ENCODE results near the gene HRH3.

The HRH3 gene

DNA sequence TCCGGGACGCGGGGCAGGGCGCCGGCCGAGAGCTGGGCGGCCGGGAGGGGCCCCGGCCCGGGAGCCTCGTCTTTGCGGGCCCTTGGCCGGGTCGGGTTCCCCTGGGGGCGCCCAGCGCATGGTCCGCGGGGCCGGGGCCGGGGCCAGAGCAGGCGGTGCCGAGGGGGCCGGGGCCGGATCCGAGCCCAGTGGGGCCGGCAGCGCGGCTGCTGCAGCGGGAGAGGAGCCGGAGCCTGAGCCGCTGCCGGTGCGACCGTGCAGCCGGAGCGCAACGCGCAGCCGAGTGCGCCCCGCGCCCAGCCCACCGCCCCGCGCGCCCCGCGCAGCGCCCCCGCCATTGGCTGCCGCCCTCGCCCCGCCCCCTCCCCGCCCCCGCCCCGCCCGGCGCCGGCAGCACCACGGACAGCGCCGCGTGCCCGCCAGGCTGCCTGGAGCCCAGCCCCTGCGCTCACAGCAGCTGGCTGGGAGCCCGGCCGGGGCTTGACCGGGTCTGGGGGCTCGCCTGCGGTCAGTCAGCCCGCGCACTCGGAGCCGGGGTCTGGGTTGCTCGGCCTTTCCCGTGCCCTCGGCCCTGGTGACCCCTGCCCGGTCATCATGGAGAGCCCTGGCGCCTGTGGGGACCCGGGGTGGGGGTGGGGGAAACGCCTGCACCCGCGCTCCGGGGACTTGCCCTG lies at the start of gene HRH3:
Gene HRH3 (minus strand): TSS at position 287 of the 674 bp plus-strand sequence. CDS start 308 bp downstream, outside the sequence.
- FAIRE-seq = no peak

DNA sequence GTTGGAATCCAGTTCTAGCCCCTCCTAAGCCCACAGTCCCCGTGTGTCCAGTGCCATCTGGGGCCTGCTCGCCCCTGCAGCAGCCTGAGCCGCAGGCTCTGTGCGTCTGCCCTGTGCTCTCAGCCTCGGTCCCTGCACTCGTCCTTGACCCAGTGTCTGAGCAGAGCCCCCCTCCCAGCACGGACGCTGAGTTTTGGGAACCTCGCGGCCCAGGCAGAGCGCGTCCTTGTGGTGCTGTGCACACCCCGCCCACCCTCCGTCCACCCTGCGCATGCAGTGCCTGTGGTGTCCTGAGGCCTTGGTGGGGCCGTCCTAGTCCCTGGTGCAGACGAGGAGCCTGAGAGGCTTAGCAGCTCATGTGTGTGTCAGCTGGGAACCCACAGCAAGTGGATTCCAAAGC lies 49.8 kb upstream of the HRH3 start:
- no peak for FAIRE-seq

DNA sequence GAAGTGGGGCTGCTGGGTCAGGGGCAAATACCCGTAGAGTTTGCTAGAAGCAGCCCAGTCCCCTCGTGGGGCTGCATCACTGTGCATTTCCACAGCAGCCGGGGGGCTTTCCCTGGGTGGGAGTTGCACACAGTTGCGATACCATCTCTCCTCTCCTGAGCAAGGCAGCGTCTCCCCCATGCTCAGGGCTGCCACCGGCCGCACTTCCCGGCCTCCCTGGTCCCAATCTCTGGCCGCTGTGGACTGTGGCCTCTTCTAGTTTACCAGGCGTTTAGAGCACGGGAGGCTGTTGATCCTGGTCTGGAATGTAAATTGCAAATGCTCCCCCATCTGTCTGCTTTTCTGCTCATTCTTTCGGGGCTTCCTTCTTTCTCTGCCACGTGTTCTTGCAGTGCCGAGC lies 49.3 kb upstream of the HRH3 start:
- FAIRE-seq = no peak

DNA sequence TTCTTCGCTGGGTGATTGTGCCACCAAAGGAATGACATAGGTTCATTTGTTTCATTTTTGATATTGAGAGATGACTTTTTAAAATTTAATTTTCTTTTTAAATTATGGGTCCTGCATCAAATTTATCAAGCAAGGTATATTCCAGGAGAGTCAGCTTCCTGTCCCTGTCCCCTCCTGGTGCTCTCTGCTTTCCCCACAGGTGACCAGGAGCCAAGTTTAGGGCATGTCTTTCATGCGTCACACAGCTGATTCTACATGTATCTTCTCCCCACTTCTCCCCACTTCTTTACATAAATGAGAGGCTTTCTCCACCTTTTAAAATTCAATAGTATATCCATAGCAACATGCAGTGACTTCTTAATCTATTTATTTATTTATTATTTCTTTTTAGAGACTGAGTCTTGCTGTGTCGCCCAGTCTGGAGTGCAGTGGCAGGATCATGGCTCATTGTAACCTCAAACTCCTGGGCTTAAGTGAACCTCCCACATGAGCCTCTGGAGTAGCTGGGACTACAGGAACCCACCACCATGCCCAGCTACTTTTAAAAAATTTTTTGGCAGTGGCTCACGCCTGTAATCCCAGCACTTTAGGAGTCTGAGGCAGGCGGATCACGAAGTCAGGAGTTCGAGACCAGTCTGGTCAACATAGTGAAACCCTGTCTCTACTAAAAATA lies 48.3 kb upstream of the HRH3 start:
- FAIRE-seq = no peak

DNA sequence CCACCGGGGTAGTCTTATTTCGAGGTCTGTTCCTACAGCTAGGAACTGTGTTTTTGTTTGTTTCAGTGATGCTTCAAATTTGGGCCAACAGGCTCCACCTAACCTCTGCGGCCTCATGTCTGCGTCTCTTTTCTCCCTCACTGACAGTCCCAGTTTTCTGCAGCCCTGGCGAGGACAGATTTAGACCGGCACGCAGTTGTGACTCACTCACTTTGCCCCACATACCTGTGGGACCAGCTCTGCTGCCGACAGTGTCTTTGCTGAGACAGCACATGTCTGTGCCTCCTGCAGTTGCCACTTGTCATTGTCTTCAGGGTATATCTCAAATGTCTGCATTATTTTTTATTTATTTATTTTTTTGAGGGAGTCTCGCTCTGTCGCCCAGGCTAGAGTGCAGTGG lies 47.5 kb upstream of the HRH3 start:
- no peak for FAIRE-seq

DNA sequence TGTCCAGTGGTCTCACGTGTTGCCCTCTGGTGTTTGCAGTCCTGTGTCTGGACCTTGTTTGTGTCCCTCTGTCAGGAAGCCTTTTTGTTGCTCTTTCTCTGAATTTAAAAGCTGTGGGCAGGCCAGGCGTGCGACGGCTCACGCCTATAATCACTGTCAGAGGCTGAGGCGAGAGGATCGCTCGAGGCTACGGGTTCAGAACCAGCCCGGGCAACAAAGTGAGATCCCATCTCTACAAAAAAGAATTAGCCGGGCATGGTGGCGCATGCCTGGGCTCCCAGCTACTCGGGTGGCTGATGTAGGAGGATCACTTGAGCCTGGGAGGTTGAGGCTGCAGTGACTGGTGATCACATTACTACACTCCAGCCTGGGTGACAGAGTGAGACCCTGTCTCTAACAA lies 46.8 kb upstream of the HRH3 start:
- no peak for FAIRE-seq

DNA sequence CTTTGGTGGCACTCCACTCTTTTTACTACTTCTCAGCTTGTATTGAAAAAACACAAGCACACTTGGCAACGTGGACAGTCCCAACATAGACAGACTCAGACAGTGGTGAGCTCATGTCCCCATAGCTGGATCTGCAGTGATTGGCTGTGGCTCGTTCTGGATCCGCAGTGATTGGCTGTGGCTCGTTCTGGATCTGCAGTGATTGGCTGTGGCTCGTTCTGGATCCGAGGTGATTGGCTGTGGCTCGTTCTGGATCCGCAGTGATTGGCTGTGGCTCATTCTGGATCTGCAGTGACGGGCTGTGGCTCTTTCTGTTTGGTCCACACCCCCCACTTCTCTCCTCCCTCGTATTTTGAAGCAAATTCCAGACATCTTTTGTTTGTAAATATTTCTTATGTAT lies 46.3 kb upstream of the HRH3 start:
- no peak for FAIRE-seq

DNA sequence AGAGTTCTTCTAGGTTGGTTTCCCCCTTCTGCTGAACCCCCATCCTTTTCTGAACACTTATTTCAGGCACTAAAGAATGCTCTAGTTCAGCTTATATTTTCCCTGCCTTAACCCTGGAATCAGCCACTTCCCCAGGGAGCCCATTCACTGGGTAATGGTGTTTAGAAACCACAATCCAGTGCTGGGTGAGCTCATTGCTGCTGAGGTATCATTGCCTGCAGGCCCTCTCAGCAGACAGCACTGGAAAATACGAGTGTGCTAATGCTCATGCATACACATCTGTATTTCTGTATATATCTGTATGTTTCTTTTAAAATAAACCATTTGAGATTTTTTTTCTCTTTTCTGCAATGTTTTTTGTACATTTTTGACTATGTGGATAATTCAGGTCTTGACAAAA lies 45.3 kb upstream of the HRH3 start:
- FAIRE-seq = no peak

DNA sequence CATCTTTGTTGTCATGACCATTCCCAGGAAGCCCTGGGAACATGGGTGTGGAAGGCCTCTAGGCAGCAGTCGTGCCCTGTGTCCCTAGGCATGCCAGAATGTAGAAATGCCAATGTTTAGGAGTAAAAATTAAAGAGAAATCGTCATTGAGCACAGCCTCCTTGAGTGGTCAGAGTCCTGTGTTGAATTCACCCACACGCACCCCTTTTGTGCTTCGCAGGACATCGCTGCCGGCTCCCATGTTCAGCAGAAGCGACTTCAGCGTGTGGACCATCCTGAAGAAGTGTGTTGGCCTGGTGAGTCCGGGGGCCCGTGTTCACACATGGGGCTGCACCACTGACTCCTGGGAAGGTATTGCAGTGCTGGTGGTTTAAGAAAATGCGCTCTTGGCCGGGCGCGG lies 43.3 kb upstream of the HRH3 start:
- FAIRE-seq = no peak

DNA sequence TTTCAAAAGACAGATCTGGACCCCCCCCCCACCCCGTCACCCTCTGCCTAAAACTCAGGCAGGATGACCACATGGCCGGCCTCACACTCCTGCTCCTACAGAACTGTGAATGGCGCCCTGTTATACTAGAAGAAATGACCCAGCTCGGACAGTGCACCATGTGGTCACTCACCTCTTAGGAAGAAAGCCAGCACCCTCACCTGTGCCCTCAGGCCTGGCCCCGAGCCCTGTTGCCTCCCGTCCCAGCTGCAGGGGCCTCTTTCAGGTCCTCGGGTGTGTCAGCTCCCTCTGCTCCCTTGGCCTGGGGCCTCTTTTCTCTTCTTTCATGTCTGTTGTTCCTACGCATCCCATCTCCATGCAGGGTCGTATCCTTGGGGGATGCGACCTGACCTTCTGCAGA lies 42.0 kb upstream of the HRH3 start:
- FAIRE-seq = no peak

DNA sequence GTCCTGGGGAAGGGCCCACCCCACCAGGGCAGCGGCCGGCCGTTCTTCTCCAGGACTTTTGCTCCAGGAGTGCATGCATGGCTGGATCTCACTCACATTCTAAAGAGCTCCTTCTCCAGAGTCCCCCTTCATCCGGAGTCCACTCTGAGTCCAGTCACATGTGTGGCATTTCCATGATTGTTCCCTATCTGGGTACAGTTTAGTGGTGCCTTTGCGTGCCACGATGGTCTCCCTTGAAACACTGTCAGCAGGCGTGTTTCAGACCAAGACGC lies 39.2 kb upstream of the HRH3 start:
- FAIRE-seq = no peak

DNA sequence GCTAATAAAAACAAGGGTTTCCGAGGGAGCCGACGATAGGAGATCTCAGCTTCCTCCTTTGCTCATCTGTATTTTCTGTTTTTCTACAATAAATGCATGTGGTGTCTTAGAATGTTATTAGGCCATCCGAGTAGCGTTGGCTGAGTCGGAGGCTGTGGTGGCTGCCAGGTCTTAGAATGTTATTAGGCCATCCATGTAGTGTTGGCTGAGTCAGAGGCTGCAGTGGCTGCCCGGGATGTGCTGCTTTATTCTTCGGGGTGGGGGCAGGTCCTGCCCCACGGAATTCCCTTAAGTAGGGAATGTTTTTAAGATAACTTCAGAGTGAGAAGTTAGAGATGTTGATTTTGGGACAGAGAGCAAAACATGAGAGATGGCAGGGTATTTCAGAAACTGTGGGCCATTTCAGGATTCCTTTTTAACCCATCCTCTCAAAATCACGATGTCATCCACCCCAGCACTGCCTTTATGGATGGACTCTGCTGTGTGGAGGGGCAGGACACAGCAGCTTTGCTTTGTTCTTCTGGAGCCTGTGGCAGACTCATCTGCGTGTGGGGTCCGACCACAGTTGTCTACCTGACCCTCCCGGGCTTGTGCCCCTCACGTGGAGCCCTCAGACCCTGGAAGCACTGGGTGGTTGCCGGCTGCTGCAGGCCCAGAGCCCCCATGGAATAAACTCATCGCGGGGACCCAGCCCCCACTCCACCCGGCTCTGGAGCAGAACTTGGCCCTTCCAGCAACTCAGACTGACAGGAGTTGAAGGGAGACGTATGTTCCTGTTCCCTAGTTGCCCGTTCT lies 38.6 kb upstream of the HRH3 start:
- FAIRE-seq = no peak

DNA sequence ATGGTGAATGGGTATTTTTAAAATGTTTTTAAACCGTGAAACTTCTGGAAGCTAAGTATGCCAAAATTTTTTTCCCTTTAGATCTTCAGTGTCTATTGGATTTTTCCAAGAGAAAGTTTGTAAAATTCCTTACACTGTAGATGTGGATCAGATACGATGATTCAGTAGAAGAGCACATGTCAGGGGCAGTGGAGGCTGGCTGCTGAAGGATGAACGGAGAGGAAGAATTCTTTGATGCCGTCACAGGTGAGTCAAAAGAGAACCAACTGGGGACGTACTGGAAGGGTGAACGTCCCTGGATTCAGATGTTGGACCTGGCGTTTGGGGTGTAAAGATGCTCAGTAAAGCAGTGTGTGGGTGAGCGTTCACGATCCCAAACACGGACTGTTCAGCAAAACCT lies 35.9 kb upstream of the HRH3 start:
- no peak for FAIRE-seq

DNA sequence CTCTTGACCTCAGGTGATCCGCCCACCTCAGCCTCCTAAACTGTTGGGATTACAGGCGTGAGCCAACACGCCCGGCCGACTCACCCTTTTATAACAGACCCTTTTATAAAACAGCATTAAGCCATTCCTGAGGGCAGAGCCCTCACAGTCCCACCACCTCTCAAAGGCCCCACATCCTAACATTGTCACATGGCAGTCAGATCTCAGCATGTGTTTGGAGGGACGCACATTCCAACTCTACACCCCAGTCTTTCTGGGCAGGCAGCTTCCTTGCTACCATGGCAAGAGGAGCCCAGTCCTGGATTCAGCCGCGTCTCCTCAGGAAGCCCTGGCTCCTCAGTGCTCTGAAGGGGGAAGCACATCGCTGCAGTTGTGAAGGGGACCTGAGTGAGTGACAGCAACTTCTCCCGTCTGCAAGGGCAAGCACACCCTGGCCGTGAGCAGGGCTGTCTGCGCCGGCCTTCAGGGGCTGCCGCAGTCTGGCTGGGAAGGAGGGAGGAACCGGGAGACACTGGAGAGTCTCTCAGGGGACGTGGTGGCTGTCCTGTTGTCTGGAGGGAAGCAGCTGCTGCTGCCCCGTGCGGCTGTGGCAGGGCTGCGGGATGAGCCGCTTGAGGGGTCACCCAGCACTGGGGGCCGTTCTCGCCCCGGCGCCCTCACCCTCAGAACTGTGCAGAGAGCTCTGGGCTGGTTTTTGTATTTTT lies 34.1 kb upstream of the HRH3 start:
- no peak for FAIRE-seq

DNA sequence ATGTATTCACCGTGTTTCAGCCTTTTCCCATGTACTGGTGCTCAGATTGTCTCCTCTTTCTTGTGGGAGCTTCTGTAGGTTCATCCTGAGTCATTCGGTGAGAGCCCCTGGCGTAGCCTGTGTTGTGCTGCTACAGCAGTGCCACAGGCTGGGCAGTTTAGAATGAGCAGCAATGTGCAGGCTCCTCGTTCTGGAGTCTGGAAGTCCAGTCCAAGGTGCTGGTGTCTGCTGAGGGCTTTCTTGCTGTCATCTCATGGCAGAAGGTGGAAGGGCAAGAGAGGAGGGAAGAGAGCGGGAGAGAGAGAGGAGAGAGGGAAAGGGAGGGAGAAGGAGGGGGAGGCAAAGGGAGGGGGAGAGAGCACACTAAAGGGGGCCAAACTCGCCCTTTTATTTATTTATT lies 33.3 kb upstream of the HRH3 start:
- no peak for FAIRE-seq

DNA sequence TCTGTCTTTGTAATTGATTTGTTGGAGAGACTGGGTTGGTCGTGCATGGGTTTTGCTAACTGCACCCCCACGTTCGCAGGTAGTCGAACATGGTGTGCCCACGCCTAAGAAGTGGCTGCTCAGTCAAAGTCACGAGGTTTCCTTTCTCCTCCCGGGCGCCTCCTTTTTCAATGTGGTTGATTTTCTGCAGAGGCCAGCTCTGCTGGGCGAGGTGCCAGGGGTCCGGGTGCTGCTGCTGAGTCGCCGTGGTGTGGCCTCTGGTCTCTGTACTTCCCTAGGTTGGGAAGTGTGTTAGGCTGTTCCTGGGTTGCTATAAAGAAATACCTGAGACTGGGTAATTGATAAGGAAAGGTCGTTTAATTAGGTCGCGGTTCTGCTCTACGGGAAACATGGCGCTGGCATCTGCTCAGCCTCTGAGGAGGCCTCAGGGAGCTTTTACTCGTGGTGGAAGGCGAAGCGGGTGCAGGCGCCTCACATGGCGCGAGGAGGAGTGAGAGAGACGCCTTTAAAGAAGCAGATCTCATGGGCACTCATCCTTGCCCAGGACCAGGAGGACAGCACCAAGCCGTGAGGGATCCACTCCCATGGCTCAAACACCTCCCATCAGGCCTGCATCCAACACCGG lies 32.4 kb upstream of the HRH3 start:
- no peak for FAIRE-seq

DNA sequence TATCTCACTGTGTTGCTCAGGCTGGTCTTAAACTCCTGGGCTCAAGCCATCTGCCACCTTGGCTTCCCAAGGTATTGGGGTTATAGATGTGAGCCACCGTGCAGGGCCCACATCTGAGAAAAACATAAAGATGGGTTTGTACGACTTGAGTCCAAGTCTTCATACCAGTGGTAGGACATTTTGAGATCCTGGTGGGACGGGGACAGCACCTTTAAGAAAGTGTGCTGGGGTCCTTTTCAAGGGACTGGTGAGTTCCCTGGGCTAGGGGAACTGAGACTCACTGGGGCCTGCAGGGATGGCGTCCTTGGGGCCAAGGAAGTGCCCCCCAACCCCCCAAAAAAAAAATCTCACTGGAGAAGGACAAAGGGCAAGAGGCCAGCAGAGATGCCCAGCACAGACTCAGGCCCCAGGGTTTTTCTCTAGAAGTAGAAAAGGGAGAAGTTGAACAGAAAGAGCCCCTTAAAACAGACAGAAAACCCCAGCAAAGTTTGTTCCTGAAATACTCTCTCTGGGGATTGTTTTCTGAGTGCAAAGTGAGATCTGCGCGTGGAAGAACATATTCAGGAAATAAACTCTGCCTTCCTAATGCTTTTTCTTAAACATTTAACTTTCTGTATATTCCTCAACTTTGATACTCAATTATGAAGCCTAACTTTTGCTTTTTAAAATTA lies 28.9 kb upstream of the HRH3 start:
- no peak for FAIRE-seq

DNA sequence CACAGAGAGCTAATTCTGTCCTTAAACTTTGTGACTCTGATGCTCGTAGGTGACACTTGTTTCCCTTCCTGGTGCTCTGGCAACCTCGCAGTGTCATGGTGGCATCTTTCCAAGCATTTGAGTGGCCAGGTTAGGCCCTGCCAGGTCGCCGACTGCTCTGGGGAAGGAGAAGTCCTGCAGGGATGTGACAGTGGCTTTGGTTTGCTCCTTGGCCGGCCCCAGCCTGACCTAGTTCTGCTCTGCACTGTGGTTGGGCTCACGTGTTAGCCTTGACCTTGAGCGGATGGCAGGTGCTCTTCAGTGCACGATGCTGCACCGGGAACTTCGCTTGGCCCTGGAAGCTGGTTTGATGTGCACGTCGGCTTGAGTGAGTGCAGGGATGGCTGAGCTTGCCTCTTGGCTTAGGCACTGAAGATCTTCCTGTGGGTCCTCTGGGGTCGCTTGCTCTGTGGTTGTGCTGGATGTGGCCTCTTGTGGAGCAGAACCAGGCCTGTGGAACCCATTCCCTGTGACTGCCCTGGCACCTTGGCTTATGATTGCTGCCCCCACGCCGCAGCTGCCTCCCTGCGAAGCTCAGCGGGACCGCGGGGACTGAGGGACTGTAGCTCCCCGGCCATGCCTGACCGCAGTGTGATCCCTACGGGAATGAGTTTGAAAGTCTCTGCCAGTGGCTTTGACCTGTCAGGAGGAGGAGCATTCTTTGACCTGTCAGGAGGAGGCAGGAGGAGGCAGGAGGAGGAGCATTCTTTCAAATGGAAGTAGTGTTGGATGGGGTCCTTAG lies 27.0 kb upstream of the HRH3 start:
- no peak for FAIRE-seq

DNA sequence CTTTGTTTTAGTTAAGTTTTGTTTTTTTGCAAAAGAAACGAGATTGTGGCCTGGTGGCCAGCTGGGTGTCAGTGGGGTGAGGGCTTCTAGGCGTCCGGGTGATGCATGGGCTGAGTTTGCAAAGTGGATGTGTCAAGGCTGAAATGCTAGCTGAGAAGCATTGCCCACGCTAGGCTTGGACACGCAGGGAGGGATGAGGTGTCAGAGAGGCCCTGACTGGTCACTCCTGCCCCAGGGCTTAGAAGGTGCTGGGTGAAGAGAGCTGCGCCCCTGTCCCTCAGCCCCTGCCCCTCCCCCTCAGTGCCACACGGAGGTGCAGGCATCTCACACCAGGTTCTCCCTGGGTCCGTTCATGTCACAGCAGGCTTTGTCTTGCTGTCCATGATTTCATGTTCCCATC lies 26.4 kb upstream of the HRH3 start:
- no peak for FAIRE-seq

DNA sequence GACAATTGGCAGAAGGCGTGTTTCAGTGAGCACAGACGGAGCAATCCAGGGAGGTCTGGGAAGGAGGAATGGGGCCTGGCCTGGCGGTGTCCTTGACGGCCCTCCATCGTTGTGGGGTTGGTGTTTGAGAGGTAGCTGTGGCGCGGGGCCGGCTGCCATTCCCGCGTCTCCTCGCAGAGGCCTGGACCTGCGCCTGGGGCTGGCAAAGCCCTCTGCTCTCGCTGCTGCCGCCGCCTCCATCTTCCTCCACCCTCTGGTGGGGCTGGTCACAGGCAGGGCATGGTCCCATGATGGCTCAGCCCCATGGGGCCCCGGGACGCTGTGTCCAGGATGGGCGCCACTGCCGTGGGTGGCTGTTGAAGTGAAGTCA lies 25.8 kb upstream of the HRH3 start:
- FAIRE-seq = no peak

DNA sequence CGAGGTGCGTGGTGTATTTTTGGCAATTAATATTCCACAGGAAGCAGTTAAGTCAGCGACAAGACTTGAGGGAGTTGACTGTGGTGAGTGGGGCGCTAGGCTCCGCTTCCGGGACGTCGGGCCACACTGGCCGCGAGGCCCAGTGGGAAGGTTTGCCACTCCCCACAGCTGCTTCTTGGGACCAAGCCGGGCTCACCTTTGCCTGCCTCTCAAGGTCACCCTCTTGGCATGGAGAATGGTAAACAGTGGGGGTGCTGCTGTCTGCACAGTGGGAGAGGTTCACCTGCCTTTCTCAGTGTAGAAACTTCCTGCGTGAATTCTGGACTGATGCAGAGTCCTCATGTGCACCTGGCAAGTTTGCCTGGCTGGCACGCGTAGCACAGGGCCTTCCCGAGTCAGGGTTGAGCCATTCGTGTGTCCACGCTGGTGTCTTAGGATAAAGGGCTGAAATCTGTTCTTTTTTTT lies 24.6 kb upstream of the HRH3 start:
- no peak for FAIRE-seq

Measured in endometrium (tissue), 2 donors.